T-helper 1 cell (primary cell): ENCODE data around the gene ENTPD8.
"Not testable (repeated sequence)": the region's sequence is repeated elsewhere in the genome, so short reads cannot be mapped to it uniquely, and the experiment has no call there.

Experiments
- DNase-seq, 5 donors: peaks; one replicate each; pipeline ENCODE4 v3.0.0-alpha.2; 2012 to 2020

Gene ENTPD8

GRCh38 chr9:137476856-137477255 is 35.7 kb upstream of the ENTPD8 start:
- DNase-seq = no peak

- DNase-seq = no peak
These were observed 34.5 kb upstream of the ENTPD8 start for GRCh38 chr9:137475666-137476065.

GRCh38 chr9:137474271-137474670 is 33.1 kb upstream of the ENTPD8 start:
- DNase-seq = no peak

- DNase-seq = no peak
These were observed 29.6 kb upstream of the ENTPD8 start for GRCh38 chr9:137470785-137471184.

GRCh38 chr9:137467896-137468295 is 26.7 kb upstream of the ENTPD8 start:
- no peak for DNase-seq

GRCh38 chr9:137467161-137467581 is 26.0 kb upstream of the ENTPD8 start:
- DNase-seq = no peak

- DNase-seq = not testable (repeated sequence)
These were observed 25.4 kb upstream of the ENTPD8 start for GRCh38 chr9:137466389-137467085.

- DNase-seq = no peak
These were observed 24.7 kb upstream of the ENTPD8 start for GRCh38 chr9:137465720-137466388.

GRCh38 chr9:137465000-137465719 is 24.0 kb upstream of the ENTPD8 start:
- DNase-seq = no peak

GRCh38 chr9:137464291-137464999 is 23.3 kb upstream of the ENTPD8 start:
- no peak for DNase-seq

- DNase-seq = no peak
These were observed 22.8 kb upstream of the ENTPD8 start for GRCh38 chr9:137463931-137464290.

- DNase-seq = no peak
These were observed 22.1 kb upstream of the ENTPD8 start for GRCh38 chr9:137462986-137463930.

GRCh38 chr9:137462396-137462985 is 21.3 kb upstream of the ENTPD8 start:
- no peak for DNase-seq

- peak; percentile 52 to 82 (median 60) for DNase-seq
These were observed 20.7 kb upstream of the ENTPD8 start for GRCh38 chr9:137461663-137462395.

GRCh38 chr9:137461316-137461662 is 20.1 kb upstream of the ENTPD8 start:
- peak in 1 of 5 donors; percentile 13 for DNase-seq

GRCh38 chr9:137460363-137461315 is 19.5 kb upstream of the ENTPD8 start:
- no peak for DNase-seq

- DNase-seq = no peak
These were observed 18.6 kb upstream of the ENTPD8 start for GRCh38 chr9:137459601-137460362.

GRCh38 chr9:137459152-137459600 is 18.0 kb upstream of the ENTPD8 start, which contains the start of gene NSMF:
Gene NSMF, minus strand, starts transcription at chr9:137459334. Its CDS starts 232 bp downstream, at chr9:137459102.
- peak; percentile 87 to 97 (median 92) for DNase-seq
